ENCODE data around the gene CD151. TPM values are rescaled to one million over a fixed set of nuclear protein-coding genes. Genes with fewer than 3 reads are reported as not detected.

Gene CD151
- total RNA-seq, 1 experiment from 2014 or later, result 296 TPM

DNA sequence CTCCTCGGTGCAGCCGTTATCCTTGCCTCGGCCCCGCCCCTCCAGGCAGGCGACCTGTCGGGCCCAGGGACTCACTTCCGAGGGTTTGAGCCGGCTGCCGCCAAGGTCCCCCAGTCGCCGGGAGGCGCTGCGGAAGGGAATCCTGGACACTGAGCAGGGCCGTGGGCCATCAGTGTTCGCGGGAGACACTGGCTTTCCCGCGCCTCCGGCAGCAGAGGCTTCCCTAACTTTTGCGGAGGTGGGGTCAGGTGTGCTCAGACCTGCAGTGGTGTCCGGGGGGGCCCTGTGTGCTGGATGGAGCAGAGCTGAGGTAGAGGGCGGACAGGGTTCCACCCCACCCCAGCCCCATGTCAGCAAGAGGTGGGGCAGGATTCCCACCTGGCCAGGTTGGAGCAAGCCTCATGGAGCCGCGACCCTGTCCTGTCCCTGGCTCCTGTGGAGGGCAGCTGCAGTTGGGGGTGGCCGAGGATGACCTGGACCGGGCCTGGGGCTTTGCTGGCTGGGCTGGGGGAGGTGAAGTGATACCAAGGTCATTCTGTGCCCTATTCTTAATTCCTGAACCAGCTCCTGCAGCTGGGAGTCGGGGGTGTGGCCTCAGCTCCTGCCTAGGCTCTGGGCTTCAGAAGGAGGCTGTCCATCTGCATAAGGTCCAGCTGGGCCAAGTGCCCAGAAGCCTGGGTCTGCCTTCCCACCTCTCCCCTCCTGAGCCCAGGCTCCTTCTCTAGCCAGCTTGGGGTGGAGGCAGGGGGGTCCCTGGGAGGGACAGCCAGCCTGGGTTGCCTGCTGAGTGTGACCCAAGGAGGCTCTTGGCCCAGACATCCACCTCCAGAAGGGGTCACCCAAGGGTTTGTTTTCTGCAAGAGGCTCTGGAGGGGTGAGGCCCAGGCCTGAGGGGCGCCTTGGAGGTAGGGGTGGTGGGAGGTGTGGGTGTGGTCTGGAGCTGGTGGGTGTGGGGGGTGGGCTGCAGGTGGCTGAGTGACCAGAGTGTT is 18.3 kb downstream of the CD151 start:
- DNase-seq (ENCODE audit: low read depth, low spot score) (no peak), ATAC-seq (0 out of 2 replicates have a peak, but pooled peaks have one; percentile 22)
- no peak overlapping the region for H3K9ac ChIP-seq (ENCODE audit: low read length)
- H3K9me3 ChIP-seq (ENCODE audit: control insufficient read depth in 1 of 2, insufficient read depth in 1 of 2, low read depth in 1 of 2, low read length in 2 of 2), result no peaks in the 10 kb centered on the region
- no peaks in the 10 kb centered on the region for H3K9me2 ChIP-seq (ENCODE audit: insufficient read depth)
- H2AFZ ChIP-seq (ENCODE audit: low read depth, low read length, poor library complexity, severe bottlenecking), result no peak overlapping the region
- H3K36me3 ChIP-seq (ENCODE audit: control insufficient read depth in 1 of 2, insufficient read depth in 2 of 2, low read length in 2 of 2), result no peaks in the 10 kb centered on the region; a peak in 1 of 4 replicates
- no TSS peak for BruUV-seq (replicated peaks)
- no peak for TF ChIP-seq ZNF274 (IDR thresholded peaks at IDR 0.05; ENCODE audit: low read depth, low read length)
- TF ChIP-seq, protein P1, sequence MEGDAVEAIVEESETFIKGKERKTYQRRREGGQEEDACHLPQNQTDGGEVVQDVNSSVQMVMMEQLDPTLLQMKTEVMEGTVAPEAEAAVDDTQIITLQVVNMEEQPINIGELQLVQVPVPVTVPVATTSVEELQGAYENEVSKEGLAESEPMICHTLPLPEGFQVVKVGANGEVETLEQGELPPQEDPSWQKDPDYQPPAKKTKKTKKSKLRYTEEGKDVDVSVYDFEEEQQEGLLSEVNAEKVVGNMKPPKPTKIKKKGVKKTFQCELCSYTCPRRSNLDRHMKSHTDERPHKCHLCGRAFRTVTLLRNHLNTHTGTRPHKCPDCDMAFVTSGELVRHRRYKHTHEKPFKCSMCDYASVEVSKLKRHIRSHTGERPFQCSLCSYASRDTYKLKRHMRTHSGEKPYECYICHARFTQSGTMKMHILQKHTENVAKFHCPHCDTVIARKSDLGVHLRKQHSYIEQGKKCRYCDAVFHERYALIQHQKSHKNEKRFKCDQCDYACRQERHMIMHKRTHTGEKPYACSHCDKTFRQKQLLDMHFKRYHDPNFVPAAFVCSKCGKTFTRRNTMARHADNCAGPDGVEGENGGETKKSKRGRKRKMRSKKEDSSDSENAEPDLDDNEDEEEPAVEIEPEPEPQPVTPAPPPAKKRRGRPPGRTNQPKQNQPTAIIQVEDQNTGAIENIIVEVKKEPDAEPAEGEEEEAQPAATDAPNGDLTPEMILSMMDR (IDR thresholded peaks at IDR 0.05 in 2 of 3, conservative IDR thresholded peaks at IDR 0.05 in 1 of 3; ENCODE audit: borderline replicate concordance in 1 of 3, insufficient read depth in 1 of 3, low read depth in 2 of 3, low read length in 2 of 3), result peak in 2 of 3 experiments; percentile 4 to 22; a peak in 2 of 6 replicates
- H3K27me3 ChIP-seq (ENCODE audit: insufficient read depth, low read length), result no peaks in the 10 kb centered on the region
- intact Hi-C loops (cut with micrococcal nuclease), result no loop called here
- H3K4me3 ChIP-seq (replicated peaks in 1 of 2; ENCODE audit: low read depth in 1 of 2, low read length in 2 of 2), result no peak overlapping the region
- POLR2A ChIA-PET, result interaction anchor here (0.7 kb wide), 1 partner anchor 10 kb away, joined by 3 read pairs; no protein-coding TSS in a partner anchor
- no peaks in the 10 kb centered on the region for H3K79me2 ChIP-seq (ENCODE audit: insufficient read depth, low read length)
- H3K4me2 ChIP-seq (ENCODE audit: low read length), result no peak overlapping the region
- no peak overlapping the region for H3K27ac ChIP-seq (ENCODE audit: low read depth, low read length)
- CTCF ChIA-PET, result interaction anchor here (0.7 kb wide), 1 partner anchor 68 kb away, joined by 6 read pairs; no protein-coding TSS in a partner anchor
- peaks cover 2 to 13% of the 10 kb centered on the region in 2 experiments; a peak in 3 of 4 replicates for H3K4me1 ChIP-seq (ENCODE audit: control insufficient read depth in 1 of 2, insufficient read depth in 2 of 2, low read length in 2 of 2)
- RAD21 ChIA-PET (ENCODE audit: low non-redundant PET in 1 of 2, low total read pairs in 2 of 2, uncharacterized antibody in 2 of 2, unreplicated experiment in 2 of 2), result no interaction called here
- H4K20me1 ChIP-seq (ENCODE audit: insufficient read depth), result no peaks in the 10 kb centered on the region

DNA sequence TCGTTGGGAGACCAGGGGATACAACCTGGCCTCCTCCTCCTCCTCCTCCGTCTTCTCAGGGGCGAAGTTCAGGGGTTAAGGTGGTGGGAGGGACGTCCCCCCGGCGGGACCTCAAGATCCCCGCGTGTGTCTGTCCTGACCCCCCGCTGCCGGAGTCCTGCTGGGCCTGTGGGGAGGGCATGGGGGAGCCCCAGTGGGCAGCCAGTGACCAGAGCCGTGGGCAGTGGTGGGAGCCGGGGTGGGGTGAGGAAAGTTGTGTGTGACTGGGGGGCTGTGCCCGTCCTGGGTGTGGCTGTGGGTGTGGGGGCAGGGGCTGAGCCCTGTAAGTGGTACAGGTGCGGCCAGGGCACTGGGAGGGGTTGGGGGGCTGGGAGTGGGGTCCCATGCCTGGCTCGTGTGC is 20.0 kb downstream of the CD151 start:
- RAD21 ChIA-PET (ENCODE audit: low non-redundant PET in 1 of 2, low total read pairs in 2 of 2, uncharacterized antibody in 2 of 2, unreplicated experiment in 2 of 2), result no interaction called here
- no peaks in the 10 kb centered on the region for H4K20me1 ChIP-seq (ENCODE audit: insufficient read depth)
- BruUV-seq (replicated peaks), result no TSS peak
- H3K4me3 ChIP-seq (replicated peaks in 1 of 2; ENCODE audit: low read depth in 1 of 2, low read length in 2 of 2), result no peak overlapping the region
- no peaks in the 10 kb centered on the region for H3K9me2 ChIP-seq (ENCODE audit: insufficient read depth)
- no peaks in the 10 kb centered on the region for H3K27me3 ChIP-seq (ENCODE audit: insufficient read depth, low read length)
- H3K4me2 ChIP-seq (ENCODE audit: low read length), result no peak overlapping the region
- intact Hi-C loops (cut with micrococcal nuclease), result no loop called here
- H3K79me2 ChIP-seq (ENCODE audit: insufficient read depth, low read length), result no peaks in the 10 kb centered on the region
- no peak overlapping the region for H3K9ac ChIP-seq (ENCODE audit: low read length)
- no peak for DNase-seq (ENCODE audit: low read depth, low spot score)
- no peak overlapping the region for H2AFZ ChIP-seq (ENCODE audit: low read depth, low read length, poor library complexity, severe bottlenecking)
- no peak overlapping the region for H3K27ac ChIP-seq (ENCODE audit: low read depth, low read length)
- CTCF ChIA-PET, result no interaction called here
- peaks cover 0 to 14% of the 10 kb centered on the region in 2 experiments; a peak in 2 of 4 replicates for H3K4me1 ChIP-seq (ENCODE audit: control insufficient read depth in 1 of 2, insufficient read depth in 2 of 2, low read length in 2 of 2)
- H3K36me3 ChIP-seq (ENCODE audit: control insufficient read depth in 1 of 2, insufficient read depth in 2 of 2, low read length in 2 of 2), result no peaks in the 10 kb centered on the region; a peak in 1 of 4 replicates
- no peak for ATAC-seq
- POLR2A ChIA-PET, result interaction anchor here (0.7 kb wide), 1 partner anchor 96 kb away, joined by 3 read pairs; no protein-coding TSS in a partner anchor
- no peaks in the 10 kb centered on the region for H3K9me3 ChIP-seq (ENCODE audit: control insufficient read depth in 1 of 2, insufficient read depth in 1 of 2, low read depth in 1 of 2, low read length in 2 of 2)
- TF ChIP-seq, protein P1 (IDR thresholded peaks at IDR 0.05 in 2 of 3, conservative IDR thresholded peaks at IDR 0.05 in 1 of 3; ENCODE audit: borderline replicate concordance in 1 of 3, insufficient read depth in 1 of 3, low read depth in 2 of 3, low read length in 2 of 3), result no peak
- TF ChIP-seq RAD21 (IDR thresholded peaks at IDR 0.05; ENCODE audit: low read depth) (no peak), FOSL1 (IDR thresholded peaks at IDR 0.05; ENCODE audit: low read depth) (no peak), EGR1 (IDR thresholded peaks at IDR 0.05; ENCODE audit: low read depth) (no peak), SRF (IDR thresholded peaks at IDR 0.05; ENCODE audit: low read depth) (no peak), CBX3 (IDR thresholded peaks at IDR 0.05; ENCODE audit: low read depth) (no peak), JUND (IDR thresholded peaks at IDR 0.05) (no peak), EZH2 (IDR thresholded peaks at IDR 0.05) (no peak), EZH2phosphoT487 (IDR thresholded peaks at IDR 0.05; ENCODE audit: borderline replicate concordance) (no peak), SIN3A (IDR thresholded peaks at IDR 0.05; ENCODE audit: low read depth) (no peak), POLR2A (IDR thresholded peaks at IDR 0.05; ENCODE audit: borderline replicate concordance, extremely low read depth, insufficient read depth, insufficient read length) (no peak)
